CD14-positive monocyte (primary cell): ENCODE measurements around the gene GEMIN7. TPM values are rescaled to one million over a fixed set of nuclear protein-coding genes. Genes with fewer than 3 reads are reported as not detected.

Source experiments
- DNase-seq, 3 donors: peaks; one replicate each; pipeline ENCODE4 v3.0.0-alpha.2; 2011 to 2022
- H2AFZ ChIP-seq: 2 replicates; pipeline ENCODE4 v1.6.0; 2012; ENCODE audit warnings: mild to moderate bottlenecking, low read depth, low read length, inconsistent platforms; ENCODE audit not compliant: insufficient read depth, poor library complexity, severe bottlenecking
- H3K27ac ChIP-seq, 2 donors: 1 replicate in 1 of 2; 2 replicates in 1 of 2; pipeline ENCODE4 v1.5.1; 2012 to 2013; ENCODE audit warnings: low read length in 2 of 2, control low read depth in 1 of 2, inconsistent platforms in 1 of 2, low read depth in 1 of 2, mild to moderate bottlenecking in 1 of 2
- H3K27me3 ChIP-seq, 2 donors: one replicate each; pipeline versions ENCODE4 v1.6.0 to v1.6.1; 2011 to 2013; ENCODE audit warnings: low read length in 2 of 2; ENCODE audit not compliant: control insufficient read depth in 2 of 2, insufficient read depth in 2 of 2
- H3K36me3 ChIP-seq, 2 donors: replicated peaks in 1 of 2; 1 replicate in 1 of 2; 2 replicates in 1 of 2; pipeline versions ENCODE4 v1.5.1 to v1.6.1; 2012 to 2013; ENCODE audit warnings: low read length in 2 of 2, control low read depth in 1 of 2, inconsistent platforms in 1 of 2, mild to moderate bottlenecking in 1 of 2; ENCODE audit not compliant: insufficient read depth in 2 of 2, control insufficient read depth in 1 of 2
- H3K4me1 ChIP-seq, 2 donors: 1 replicate in 1 of 2; 2 replicates in 1 of 2; pipeline versions ENCODE4 v1.5.1 to v1.6.1; 2012 to 2013; ENCODE audit warnings: low read length in 2 of 2, control low read depth in 1 of 2, inconsistent platforms in 1 of 2, mild to moderate bottlenecking in 1 of 2, moderate library complexity in 1 of 2; ENCODE audit not compliant: insufficient read depth in 2 of 2, control insufficient read depth in 1 of 2
- H3K4me2 ChIP-seq: replicated peaks from 2 replicates; pipeline ENCODE3; 2012; ENCODE audit warnings: low read length, moderate library complexity, mild to moderate bottlenecking; ENCODE audit not compliant: poor library complexity, severe bottlenecking; ENCODE audit errors: extremely low read depth
- H3K4me3 ChIP-seq, 3 experiments: fragments of 200-600 bp in 1 of 3; sonication (generic) in 1 of 3; replicated peaks in 1 of 3; 1 replicate in 2 of 3; 2 replicates in 1 of 3; pipeline ENCODE4 v1.5.1; 2011 to 2013; ENCODE audit warnings: low read length in 3 of 3, mild to moderate bottlenecking in 3 of 3, control low read depth in 2 of 3, low read depth in 2 of 3, inconsistent platforms in 1 of 3, moderate library complexity in 1 of 3
- H3K79me2 ChIP-seq: 2 replicates; pipeline ENCODE4 v1.6.0; 2012; ENCODE audit warnings: mild to moderate bottlenecking, control low read depth, inconsistent platforms, low read length, moderate library complexity; ENCODE audit not compliant: insufficient read depth
- H3K9ac ChIP-seq: 2 replicates; pipeline ENCODE4 v1.6.0; 2017; ENCODE audit warnings: low read length, mild to moderate bottlenecking; ENCODE audit not compliant: insufficient read depth, poor library complexity, severe bottlenecking
- H3K9me3 ChIP-seq, 2 donors: replicated peaks in 1 of 2; 1 replicate in 1 of 2; 2 replicates in 1 of 2; pipeline versions ENCODE4 v1.5.1 to v1.6.1; 2012 to 2013; ENCODE audit warnings: low read length in 2 of 2, control low read depth in 1 of 2; ENCODE audit not compliant: control insufficient read depth in 1 of 2, insufficient read depth in 1 of 2
- H4K20me1 ChIP-seq: 2 replicates; pipeline ENCODE4 v1.6.0; 2012; ENCODE audit warnings: mild to moderate bottlenecking, low read length, control low read depth, moderate library complexity; ENCODE audit not compliant: insufficient read depth
- H3K27ac Mint-ChIP-seq, 7 donors: one replicate each; pipeline ENCODE4 v1.8.0; 2020; ENCODE audit warnings: mild to moderate bottlenecking in 7 of 7, mixed read lengths in 7 of 7, moderate library complexity in 6 of 7, inconsistent platforms in 2 of 7
- H3K27me3 Mint-ChIP-seq, 3 donors: one replicate each; pipeline ENCODE4 v1.8.0; 2021 to 2022; ENCODE audit warnings: low read depth in 3 of 3, mild to moderate bottlenecking in 3 of 3, mixed read lengths in 3 of 3, moderate library complexity in 3 of 3, inconsistent platforms in 1 of 3
- H3K36me3 Mint-ChIP-seq, 2 donors: one replicate each; pipeline ENCODE4 v1.8.0; 2020; ENCODE audit warnings: mixed read lengths in 2 of 2, inconsistent platforms in 1 of 2, mild to moderate bottlenecking in 1 of 2
- H3K4me1 Mint-ChIP-seq: one replicate; pipeline ENCODE4 v1.8.0; 2020; ENCODE audit warnings: mild to moderate bottlenecking, mixed read lengths
- H3K4me3 Mint-ChIP-seq, 2 donors: one replicate each; pipeline ENCODE4 v1.8.0; 2020; ENCODE audit warnings: mild to moderate bottlenecking in 2 of 2, mixed read lengths in 2 of 2, moderate library complexity in 1 of 2
- H3K9me3 Mint-ChIP-seq, 7 donors: one replicate each; pipeline ENCODE4 v1.8.0; 2020 to 2022; ENCODE audit warnings: mixed read lengths in 7 of 7, mild to moderate bottlenecking in 6 of 7, moderate library complexity in 6 of 7, inconsistent platforms in 2 of 7
- CTCF ChIP-seq: fragments of 200-600 bp; IDR thresholded peaks from one replicate; pipeline ENCODE4 v1.8.0; 2022; ENCODE audit warnings: antibody characterized with exemption, mild to moderate bottlenecking
- WGBS: methylation state at CpG from one replicate; pipeline ENCODE4 v1.1.5; 2013; ENCODE audit warnings: missing lambda C conversion rate; ENCODE audit not compliant: insufficient coverage; 5-methylcytosine and 5-hydroxymethylcytosine counted together
- intact Hi-C, 2 donors: fragments of 100-400 bp; cut with micrococcal nuclease; formaldehyde crosslinking; loops; one replicate each; pipeline versions ENCODE4 v1.15.0 to v1.15.1; 2023
- polyA plus RNA-seq, 3 donors: library from polyadenylated mRNA; depleted of rRNA in 1 of 3; unstranded in 2 of 3; stranded (reverse) in 1 of 3; fragments of 300-500 nt in 2 of 3; fragments of >200 nt in 1 of 3; fragmentation: Illumina TruSeq in 2 of 3; gene quantifications; 1 replicate in 2 of 3; 2 replicates in 1 of 3; pipeline ENCODE4 v1.2.3, GENCODE V29; 2012 to 2021

GEMIN7 gene
- polyA plus RNA-seq, 3 donors = 67.6 to 83.4 (median 78.4) TPM

GRCh38 chr19:45047188-45047797, 31.8 kb upstream of the GEMIN7 start:
- Histone ChIP-seq H3K4me2 (peak overlapping the region; percentile 80), H3K9ac (peak overlapping the region; percentile 33), H3K9me3 (no peaks in the 10 kb centered on the region), H3K36me3 (peaks cover 44 to 77% of the 10 kb centered on the region in 2 donors), H3K27ac (peak overlapping the region; percentile 61 to 72), H2AFZ (no peak overlapping the region), H3K79me2 (peaks cover 99% of the 10 kb centered on the region), H3K4me1 (peaks cover 26 to 30% of the 10 kb centered on the region in 2 donors), H4K20me1 (peaks cover 96% of the 10 kb centered on the region), H3K4me3 (peak overlapping the region; percentile 35 to 74 (median 41)), H3K27me3 (no peaks in the 10 kb centered on the region)
- peak; percentile 57 to 69 (median 59) for DNase-seq
- intact Hi-C loops = loop anchor here in 1 of 2 donors (5.0 kb wide), 1 partner anchor 45 kb away; the partner anchor contains the start of gene PPP1R37
- Mint-ChIP-seq H3K27me3 (peaks cover 0 to 2% (median 1%) of the 10 kb centered on the region in 3 donors), H3K4me1 (peaks cover 44% of the 10 kb centered on the region), H3K9me3 (peaks cover 0 to 2% (median 0%) of the 10 kb centered on the region in 7 donors), H3K36me3 (peaks cover 43 to 76% of the 10 kb centered on the region in 2 donors), H3K4me3 (peak overlapping the region; percentile 76 to 91), H3K27ac (peak overlapping the region; percentile 90 to 97 (median 93))
- WGBS = 100% methylated on average over 1 of the region's 7 CpGs
- TF ChIP-seq CTCF = no peak

- peaks cover 26 to 30% of the 10 kb centered on the region in 2 donors for H3K4me1 ChIP-seq
- Mint-ChIP-seq H3K27me3 (peaks cover 0 to 1% (median 0%) of the 10 kb centered on the region in 3 donors), H3K9me3 (peaks cover 0 to 2% (median 0%) of the 10 kb centered on the region in 7 donors), H3K4me3 (no peak overlapping the region), H3K4me1 (peaks cover 44% of the 10 kb centered on the region), H3K27ac (peak overlapping the region in 6 of 7 donors; percentile 22 to 66 (median 50)), H3K36me3 (peaks cover 50 to 76% of the 10 kb centered on the region in 2 donors)
- H3K4me2 ChIP-seq = no peak overlapping the region
- WGBS = 96% methylated on average over 7 of the region's 8 CpGs
- H3K9ac ChIP-seq = no peak overlapping the region
- H3K79me2 ChIP-seq = peaks cover 89% of the 10 kb centered on the region
- intact Hi-C loops = loop anchor here in 1 of 2 donors (5.0 kb wide), 1 partner anchor 43 kb away; the partner anchor contains the start of gene PPP1R37
- no peak overlapping the region for H2AFZ ChIP-seq
- peaks cover 98% of the 10 kb centered on the region for H4K20me1 ChIP-seq
- no peak for TF ChIP-seq CTCF
- H3K27ac ChIP-seq = peak overlapping the region; percentile 6 to 69
- H3K4me3 ChIP-seq = no peak overlapping the region
- H3K9me3 ChIP-seq = no peaks in the 10 kb centered on the region
- peaks cover 46 to 77% of the 10 kb centered on the region in 2 donors for H3K36me3 ChIP-seq
- no peak for DNase-seq
- no peaks in the 10 kb centered on the region for H3K27me3 ChIP-seq
Measured at GRCh38 chr19:45049073-45049736, 29.9 kb upstream of the GEMIN7 start.
